Stimulated activated CD4-positive, alpha-beta T cell treated with anti-CD3 and anti-CD28 coated beads, Interleukin-15, amount 100 ng/mL, for 1 hour (primary cell): ENCODE results near the gene TMEM263.
"Not testable (repeated sequence)": the region's sequence is repeated elsewhere in the genome, so short reads cannot be mapped to it uniquely, and the experiment has no call there.

Experiments used
- DNase-seq, 2 donors: peaks; one replicate each; pipeline ENCODE4 v3.0.0-alpha.2; 2020; ENCODE audit warnings: low read depth in 1 of 2, low spot score in 1 of 2

Gene TMEM263

GRCh38 chr12:106955377-106956047 is at the start of gene TMEM263:
Gene TMEM263, plus strand, starts transcription at chr12:106955907. Its CDS starts 11,210 bp downstream, at chr12:106967117.
- DNase-seq, result peak; percentile 82 to 85

GRCh38 chr12:106906715-106907114 is 49.0 kb upstream of the TMEM263 start:
- DNase-seq, result no peak

- no peak for DNase-seq
Observed at GRCh38 chr12:106907411-106907810, 48.3 kb upstream of the TMEM263 start.

GRCh38 chr12:106907846-106908245 is 47.9 kb upstream of the TMEM263 start:
- DNase-seq, result no peak

- DNase-seq, result no peak
Observed at GRCh38 chr12:106908561-106908960, 47.1 kb upstream of the TMEM263 start.

- DNase-seq, result no peak
Observed at GRCh38 chr12:106910202-106910601, 45.5 kb upstream of the TMEM263 start.

- no peak for DNase-seq
Observed at GRCh38 chr12:106911581-106911980, 44.1 kb upstream of the TMEM263 start.

- DNase-seq, result no peak
Observed at GRCh38 chr12:106913456-106913855, 42.3 kb upstream of the TMEM263 start.

- no peak for DNase-seq
Observed at GRCh38 chr12:106914796-106915634, 40.7 kb upstream of the TMEM263 start.

- DNase-seq, result no peak
Observed at GRCh38 chr12:106915635-106916026, 40.1 kb upstream of the TMEM263 start.

- DNase-seq, result no peak
Observed at GRCh38 chr12:106917503-106917902, 38.2 kb upstream of the TMEM263 start.

GRCh38 chr12:106918746-106919145 is 37.0 kb upstream of the TMEM263 start:
- no peak for DNase-seq

GRCh38 chr12:106919910-106920544 is 35.7 kb upstream of the TMEM263 start:
- no peak for DNase-seq

- DNase-seq, result not testable (repeated sequence)
Observed at GRCh38 chr12:106921976-106922375, 33.7 kb upstream of the TMEM263 start.

- not testable (repeated sequence) for DNase-seq
Observed at GRCh38 chr12:106923594-106923993, 32.1 kb upstream of the TMEM263 start.

GRCh38 chr12:106924268-106924861 is 31.3 kb upstream of the TMEM263 start:
- DNase-seq, result no peak

- DNase-seq, result no peak
Observed at GRCh38 chr12:106926657-106927056, 29.1 kb upstream of the TMEM263 start.

- no peak for DNase-seq
Observed at GRCh38 chr12:106934277-106934676, 21.4 kb upstream of the TMEM263 start.

- DNase-seq, result no peak
Observed at GRCh38 chr12:106941481-106942156, 14.1 kb upstream of the TMEM263 start.

GRCh38 chr12:106942775-106943174 is 12.9 kb upstream of the TMEM263 start:
- no peak for DNase-seq

- DNase-seq, result no peak
Observed at GRCh38 chr12:106945261-106945851, 10.4 kb upstream of the TMEM263 start.
